BE2C (cell line): ENCODE data around the gene SPATA6.
"Not testable (repeated sequence)": the region's sequence is repeated elsewhere in the genome, so short reads cannot be mapped to it uniquely, and the experiment has no call there.

Experiments
- DNase-seq: peaks from one replicate; pipeline ENCODE4 v3.0.0-alpha.2; 2020
- H3K27me3 ChIP-seq: fragments of 250-450 bp; sonication (Bioruptor Pico); 2 replicates; pipeline ENCODE4 v1.5.1; 2020; ENCODE audit warnings: mild to moderate bottlenecking
- H3K36me3 ChIP-seq: fragments of 250-450 bp; sonication (Bioruptor Pico); 2 replicates; pipeline ENCODE4 v1.5.1; 2020; ENCODE audit warnings: mild to moderate bottlenecking
- H3K4me1 ChIP-seq: fragments of 250-450 bp; sonication (Bioruptor Pico); 2 replicates; pipeline ENCODE4 v1.5.1; 2020
- H3K4me3 ChIP-seq: 2 replicates; pipeline ENCODE4 v1.5.1; 2011; ENCODE audit warnings: low read depth, low read length
- H3K9me3 ChIP-seq: fragments of 250-450 bp; sonication (Bioruptor Pico); 2 replicates; pipeline ENCODE4 v1.5.1; 2020
- CTCF ChIP-seq: IDR thresholded peaks from 2 replicates; pipeline ENCODE4 v1.5.1; 2012; ENCODE audit warnings: mild to moderate bottlenecking, low read depth, low read length

SPATA6 gene

DNA sequence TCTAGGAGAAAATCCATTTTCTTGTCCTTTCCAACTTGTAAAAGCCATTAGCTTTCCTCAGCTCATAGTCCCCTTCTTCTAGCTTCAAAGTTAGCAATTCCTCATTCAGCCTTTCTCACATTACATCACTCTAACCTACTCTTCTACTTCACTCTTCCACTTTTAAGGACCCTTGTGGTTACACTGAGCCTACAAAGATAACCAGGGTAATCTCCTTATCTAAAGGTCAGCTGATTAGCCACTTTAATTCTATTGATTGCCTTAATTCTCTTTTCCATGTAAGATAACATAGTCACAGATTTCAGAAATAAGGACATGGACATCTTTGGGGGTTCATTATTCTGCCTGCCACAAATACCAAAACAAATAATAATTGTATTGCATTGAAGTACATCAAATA lies 8.5 kb upstream of the SPATA6 start:
- Histone ChIP-seq H3K36me3 (no peaks in the 10 kb centered on the region), H3K9me3 (no peaks in the 10 kb centered on the region), H3K27me3 (no peaks in the 10 kb centered on the region), H3K4me3 (no peak overlapping the region), H3K4me1 (no peaks in the 10 kb centered on the region)
- TF ChIP-seq CTCF: no peak
- no peak for DNase-seq

GRCh38 chr1:48480023-48480422 lies 8.0 kb upstream of the SPATA6 start:
- H3K4me1 ChIP-seq, H3K36me3 ChIP-seq, H3K9me3 ChIP-seq, H3K27me3 ChIP-seq, H3K4me3 ChIP-seq, DNase-seq: not testable (repeated sequence)

GRCh38 chr1:48472638-48473037 lies 634 bp upstream of the SPATA6 start:
- no peaks in the 10 kb centered on the region for H3K27me3 ChIP-seq
- no peaks in the 10 kb centered on the region for H3K9me3 ChIP-seq
- H3K4me1 ChIP-seq: no peaks in the 10 kb centered on the region
- no peaks in the 10 kb centered on the region for H3K36me3 ChIP-seq
- no peak for DNase-seq
- peak overlapping the region; percentile 57 for H3K4me3 ChIP-seq
- no peak for TF ChIP-seq CTCF

GRCh38 chr1:48470950-48471690 lies 884 bp downstream of the SPATA6 start:
- H3K9me3 ChIP-seq: no peaks in the 10 kb centered on the region

GRCh38 chr1:48470481-48470855 lies 1.5 kb downstream of the SPATA6 start:
- Histone ChIP-seq H3K4me3 (no peak overlapping the region), H3K9me3 (no peaks in the 10 kb centered on the region), H3K4me1 (no peaks in the 10 kb centered on the region), H3K36me3 (no peaks in the 10 kb centered on the region), H3K27me3 (no peaks in the 10 kb centered on the region)
- DNase-seq: no peak
- TF ChIP-seq CTCF: no peak

More at GRCh38 chr1:48470950-48471690, 884 bp downstream of the SPATA6 start:
- no peak for DNase-seq
- no peak for TF ChIP-seq CTCF
- Histone ChIP-seq H3K4me1 (no peaks in the 10 kb centered on the region), H3K36me3 (no peaks in the 10 kb centered on the region), H3K27me3 (no peaks in the 10 kb centered on the region), H3K4me3 (peak overlapping the region; percentile 71)

DNA sequence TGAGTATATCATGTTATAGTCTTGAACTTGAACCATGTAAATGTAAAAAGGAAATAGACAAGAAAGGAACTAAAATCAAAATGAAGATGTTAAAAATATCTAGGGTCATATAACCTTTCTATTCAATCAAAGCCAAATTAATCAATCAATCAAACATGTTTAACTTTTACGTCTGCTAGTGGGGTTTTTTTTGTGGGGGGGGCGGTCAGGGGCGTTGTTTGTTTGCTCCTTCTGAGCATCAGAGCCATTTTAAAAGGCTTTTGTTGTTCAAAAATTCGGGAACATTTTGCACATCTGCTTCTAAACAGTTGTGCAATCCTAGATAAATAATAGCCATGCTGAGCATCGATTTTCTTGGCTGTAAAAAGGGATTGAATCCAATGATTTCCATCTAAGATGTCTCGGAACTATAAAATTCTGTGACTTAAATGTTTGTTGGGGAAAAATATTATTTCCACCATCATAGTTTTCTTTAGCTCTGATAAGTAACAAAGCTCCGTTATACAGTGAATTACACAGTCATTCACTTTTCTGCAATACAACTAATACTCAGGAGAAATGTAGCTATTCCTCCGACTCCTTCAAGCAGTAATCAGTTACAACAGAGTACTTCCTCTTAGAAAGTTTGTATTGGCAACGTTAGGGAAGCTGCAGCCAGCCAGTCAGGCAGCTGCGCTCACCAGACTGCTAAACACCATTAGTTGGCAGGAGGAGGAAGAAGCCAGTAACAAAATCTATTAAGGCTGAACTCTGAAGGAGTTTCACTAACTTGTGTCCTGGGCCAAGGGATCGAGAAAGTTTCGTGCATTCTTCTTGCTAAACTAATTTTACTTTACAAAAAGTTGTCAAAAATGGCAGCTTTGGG lies 2.2 kb downstream of the SPATA6 start:
- Histone ChIP-seq H3K27me3 (no peaks in the 10 kb centered on the region), H3K4me1 (no peaks in the 10 kb centered on the region), H3K9me3 (no peaks in the 10 kb centered on the region), H3K4me3 (no peak overlapping the region), H3K36me3 (no peaks in the 10 kb centered on the region)
- no peak for TF ChIP-seq CTCF
- no peak for DNase-seq
